Ascending aorta (tissue), 2 donors: Measurements from ENCODE around the gene MDH1B. TPM values are rescaled to one million over a fixed set of nuclear protein-coding genes. Genes with fewer than 3 reads are reported as not detected.
"Not testable (repeated sequence)": the region's sequence is repeated elsewhere in the genome, so short reads cannot be mapped to it uniquely, and the experiment has no call there.

Experiments used
- DNase-seq, 2 donors: peaks; one replicate each; pipeline ENCODE4 v3.0.0-alpha.2; 2019; ENCODE audit warnings: low spot score in 2 of 2
- H3K27ac ChIP-seq, 2 donors: fragments of 200-600 bp; sonication (generic); one replicate each; pipeline ENCODE4 v1.5.1; 2016 to 2017; ENCODE audit warnings: mild to moderate bottlenecking in 1 of 2
- H3K27me3 ChIP-seq: fragments of 200-600 bp; sonication (generic); one replicate; pipeline ENCODE4 v1.5.1; 2017
- H3K36me3 ChIP-seq, 2 donors: fragments of 200-600 bp; sonication (generic); one replicate each; pipeline ENCODE4 v1.5.1; 2016
- H3K4me1 ChIP-seq, 2 donors: fragments of 200-600 bp; sonication (generic); one replicate each; pipeline ENCODE4 v1.5.1; 2016 to 2017; ENCODE audit warnings: mild to moderate bottlenecking in 1 of 2
- H3K4me3 ChIP-seq, 2 donors: fragments of 200-600 bp; sonication (generic); one replicate each; pipeline ENCODE4 v1.5.1; 2016 to 2017; ENCODE audit warnings: mild to moderate bottlenecking in 1 of 2
- H3K9me3 ChIP-seq, 2 donors: fragments of 200-600 bp; sonication (generic); one replicate each; pipeline ENCODE4 v1.5.1; 2016
- intact Hi-C: fragments of 100-400 bp; cut with DNase I; formaldehyde crosslinking; loops from one replicate; pipeline ENCODE4 v1.15.1; 2023
- total RNA-seq: library from RNA; depleted of rRNA; stranded (reverse); fragments of >200 nt; gene quantifications from one replicate; pipeline ENCODE4 v1.1.0, GENCODE V29; 2016
- TF ChIP-seq, protein P1 (sequence below), 3 experiments: fragments of 200-600 bp in 2 of 3; fragments of 450-650 bp in 1 of 3; sonication (generic) in 2 of 3; IDR thresholded peaks; one replicate each; pipeline ENCODE4 v1.5.1; 2016 to 2019; ENCODE audit warnings: antibody characterized with exemption in 3 of 3, mild to moderate bottlenecking in 1 of 3, moderate library complexity in 1 of 3

The MDH1B gene
- not detected for total RNA-seq

DNA sequence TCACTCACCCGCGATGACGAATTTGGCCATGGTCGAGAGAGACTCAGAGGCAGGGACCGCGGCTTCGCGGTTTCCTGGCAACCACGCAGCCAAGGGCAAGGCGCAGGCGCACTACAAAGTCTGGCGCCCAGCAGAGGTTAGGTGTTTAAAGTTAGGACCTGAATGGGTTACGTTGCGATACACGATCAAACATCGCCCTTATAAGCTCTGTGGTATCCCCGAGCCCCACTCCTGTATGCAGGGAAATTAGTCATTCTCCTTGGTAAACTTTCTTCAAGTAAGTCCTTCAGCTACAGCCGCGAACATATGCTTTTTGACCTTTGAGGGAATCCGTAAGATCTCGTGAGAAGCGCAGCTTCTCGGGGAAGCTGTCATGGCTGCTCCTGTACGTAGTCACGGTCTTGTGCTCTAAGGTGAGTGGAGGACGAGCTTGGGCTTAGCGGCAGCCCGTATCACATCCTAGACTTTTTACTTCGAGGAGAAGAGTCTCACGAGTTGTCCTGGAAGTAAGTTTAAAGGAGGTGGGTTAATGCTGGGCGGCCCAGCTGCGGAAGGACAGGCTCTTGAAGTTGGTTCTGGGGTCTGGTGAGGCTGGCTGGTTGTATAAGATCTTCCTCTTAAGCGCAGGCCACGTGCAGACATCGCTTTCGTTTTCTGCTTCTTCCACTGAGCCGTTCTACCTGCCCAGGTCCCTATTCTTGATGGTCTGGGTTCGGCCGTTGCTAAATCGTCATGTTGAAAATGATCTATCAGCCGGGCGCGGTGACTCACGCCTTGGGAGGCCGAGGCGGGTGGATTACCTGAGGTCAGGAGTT is at the start of gene MDH1B, which contains the start of gene FASTKD2:
MDH1B (minus strand) TSS at position 87 of the 815 bp plus-strand sequence; CDS start at position 30, 57 bp downstream.
FASTKD2 (plus strand) TSS at position 365 of the 815 bp plus-strand sequence. CDS start 1,088 bp downstream, outside the sequence.
- Histone ChIP-seq H3K9me3 (no peaks in the 10 kb centered on the region), H3K27ac (peak within 1 kb of the TSS; percentile 85 to 90), H3K27me3 (no peaks in the 10 kb centered on the region), H3K4me3 (peak within 1 kb of the TSS; percentile 85 to 92), H3K36me3 (peaks cover 0 to 4% of the 10 kb centered on the region in 2 donors), H3K4me1 (peaks cover 5 to 24% of the 10 kb centered on the region in 2 donors)
- TF ChIP-seq, protein P1, sequence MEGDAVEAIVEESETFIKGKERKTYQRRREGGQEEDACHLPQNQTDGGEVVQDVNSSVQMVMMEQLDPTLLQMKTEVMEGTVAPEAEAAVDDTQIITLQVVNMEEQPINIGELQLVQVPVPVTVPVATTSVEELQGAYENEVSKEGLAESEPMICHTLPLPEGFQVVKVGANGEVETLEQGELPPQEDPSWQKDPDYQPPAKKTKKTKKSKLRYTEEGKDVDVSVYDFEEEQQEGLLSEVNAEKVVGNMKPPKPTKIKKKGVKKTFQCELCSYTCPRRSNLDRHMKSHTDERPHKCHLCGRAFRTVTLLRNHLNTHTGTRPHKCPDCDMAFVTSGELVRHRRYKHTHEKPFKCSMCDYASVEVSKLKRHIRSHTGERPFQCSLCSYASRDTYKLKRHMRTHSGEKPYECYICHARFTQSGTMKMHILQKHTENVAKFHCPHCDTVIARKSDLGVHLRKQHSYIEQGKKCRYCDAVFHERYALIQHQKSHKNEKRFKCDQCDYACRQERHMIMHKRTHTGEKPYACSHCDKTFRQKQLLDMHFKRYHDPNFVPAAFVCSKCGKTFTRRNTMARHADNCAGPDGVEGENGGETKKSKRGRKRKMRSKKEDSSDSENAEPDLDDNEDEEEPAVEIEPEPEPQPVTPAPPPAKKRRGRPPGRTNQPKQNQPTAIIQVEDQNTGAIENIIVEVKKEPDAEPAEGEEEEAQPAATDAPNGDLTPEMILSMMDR (IDR thresholded peaks at IDR 0.05) = no peak
- DNase-seq = peak; percentile 77 to 97
- intact Hi-C loops = loop anchor here (2.0 to 10.0 kb wide), 4 partner anchors 202 to 1007 kb away; partner anchors contain the start of genes CCNYL1 and METTL21A

DNA sequence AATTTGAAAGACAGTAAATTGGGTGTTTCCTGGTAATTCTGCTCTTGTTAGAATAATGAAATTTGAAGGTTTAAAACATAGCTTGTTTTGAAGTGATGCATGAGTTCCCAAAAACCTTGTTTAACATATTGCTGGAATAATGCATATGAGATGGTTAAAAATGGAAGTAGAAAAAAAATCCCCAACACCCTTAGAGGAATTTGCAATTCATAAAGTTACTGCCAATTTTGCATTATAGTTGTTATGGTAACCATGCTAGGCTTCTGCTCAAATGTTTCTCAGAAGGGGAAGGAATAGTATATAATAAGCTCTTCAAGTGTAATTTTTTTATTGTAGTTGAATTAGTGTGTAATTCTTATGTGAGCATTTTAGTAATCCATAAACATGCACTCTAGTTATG is 49.4 kb upstream of the MDH1B start:
- no peak overlapping the region for H3K4me3 ChIP-seq
- no peaks in the 10 kb centered on the region for H3K36me3 ChIP-seq
- TF ChIP-seq, protein P1 (IDR thresholded peaks at IDR 0.05) = no peak
- intact Hi-C loops = no loop called here
- no peak for DNase-seq
- no peak overlapping the region for H3K27ac ChIP-seq
- no peaks in the 10 kb centered on the region for H3K4me1 ChIP-seq
- H3K27me3 ChIP-seq = no peaks in the 10 kb centered on the region
- H3K9me3 ChIP-seq = no peaks in the 10 kb centered on the region

DNA sequence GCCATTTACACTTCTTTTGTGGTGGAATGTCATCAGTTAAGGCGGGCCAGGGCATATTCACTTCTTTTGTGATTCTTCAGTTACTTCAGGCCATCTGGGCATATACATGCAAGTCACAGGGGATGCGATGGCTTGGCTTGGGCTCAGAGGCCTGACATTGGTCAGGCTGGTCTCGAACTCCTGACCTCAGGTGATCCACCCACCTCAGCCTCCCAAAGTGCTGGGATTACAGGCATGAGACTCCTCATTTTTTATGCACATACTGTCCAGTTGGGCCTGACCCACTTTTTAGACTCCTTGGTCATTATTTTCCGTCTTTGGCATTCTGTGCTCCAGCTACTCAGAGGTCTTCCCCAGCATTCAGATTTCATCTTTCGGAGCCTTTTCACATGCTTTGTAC is 47.3 kb upstream of the MDH1B start:
- H3K4me3 ChIP-seq, H3K27me3 ChIP-seq, H3K27ac ChIP-seq, H3K36me3 ChIP-seq, intact Hi-C loops, DNase-seq, H3K9me3 ChIP-seq, H3K4me1 ChIP-seq: not testable (repeated sequence)

DNA sequence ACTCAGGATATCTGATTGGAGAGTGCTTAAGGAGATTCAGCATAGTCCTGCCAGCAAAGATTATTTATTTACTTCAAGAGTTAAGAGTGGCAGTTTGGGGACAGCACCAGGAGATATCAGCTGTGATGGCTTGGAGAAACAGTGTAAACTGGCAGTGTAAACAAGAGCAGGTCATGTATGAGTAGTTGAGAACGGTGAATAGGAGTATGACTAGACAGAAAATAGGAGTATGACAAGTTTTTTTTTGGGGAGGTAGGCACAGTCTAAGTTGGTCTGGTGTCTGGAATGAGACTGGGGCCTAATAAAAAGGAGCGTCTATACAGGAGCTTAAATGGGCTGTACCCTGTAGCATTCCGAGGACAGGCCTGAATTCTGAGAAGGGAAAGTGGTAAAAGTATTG is 42.5 kb upstream of the MDH1B start:
- H3K4me3 ChIP-seq, intact Hi-C loops, H3K9me3 ChIP-seq, H3K36me3 ChIP-seq, H3K4me1 ChIP-seq, DNase-seq, H3K27me3 ChIP-seq, H3K27ac ChIP-seq: not testable (repeated sequence)

DNA sequence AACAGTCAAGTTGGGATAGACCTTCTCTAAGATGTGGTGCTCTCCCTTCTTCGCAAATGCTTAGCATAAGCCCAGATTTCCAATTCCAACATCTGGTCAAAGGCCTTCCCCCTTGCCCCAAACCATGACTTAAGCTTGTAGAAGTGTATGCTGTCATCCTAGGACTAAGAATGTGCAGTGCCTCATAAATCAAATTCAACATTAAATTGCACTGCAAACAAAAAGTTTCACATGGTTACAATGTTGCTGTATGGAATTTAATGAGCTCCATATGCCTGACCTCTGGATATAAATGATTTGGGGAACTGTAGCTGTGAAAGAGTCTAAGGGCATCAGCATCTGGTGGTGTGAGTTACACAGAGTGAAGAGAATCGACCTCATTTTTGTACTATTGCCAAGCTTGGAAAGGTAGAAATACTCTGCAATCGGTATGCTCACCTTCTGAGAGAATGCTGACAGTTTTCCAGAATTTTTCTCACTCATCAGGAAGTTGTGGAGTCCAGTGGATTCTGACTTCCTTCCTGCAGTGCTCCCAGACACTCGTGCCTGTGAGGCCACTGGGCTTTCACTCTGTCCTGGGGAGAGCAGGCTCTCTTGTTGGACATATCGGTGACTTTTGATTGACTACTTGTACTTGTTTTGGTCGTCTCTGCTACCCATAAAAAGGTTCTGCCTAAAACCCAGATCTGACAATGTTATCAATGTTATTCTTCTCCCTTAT is 40.9 kb upstream of the MDH1B start:
- TF ChIP-seq, protein P1 (IDR thresholded peaks at IDR 0.05) = no peak
- no peak for DNase-seq
- Histone ChIP-seq H3K4me1 (no peaks in the 10 kb centered on the region), H3K36me3 (no peaks in the 10 kb centered on the region), H3K9me3 (no peaks in the 10 kb centered on the region), H3K27me3 (no peaks in the 10 kb centered on the region), H3K4me3 (no peak overlapping the region), H3K27ac (no peak overlapping the region)
- intact Hi-C loops = no loop called here

DNA sequence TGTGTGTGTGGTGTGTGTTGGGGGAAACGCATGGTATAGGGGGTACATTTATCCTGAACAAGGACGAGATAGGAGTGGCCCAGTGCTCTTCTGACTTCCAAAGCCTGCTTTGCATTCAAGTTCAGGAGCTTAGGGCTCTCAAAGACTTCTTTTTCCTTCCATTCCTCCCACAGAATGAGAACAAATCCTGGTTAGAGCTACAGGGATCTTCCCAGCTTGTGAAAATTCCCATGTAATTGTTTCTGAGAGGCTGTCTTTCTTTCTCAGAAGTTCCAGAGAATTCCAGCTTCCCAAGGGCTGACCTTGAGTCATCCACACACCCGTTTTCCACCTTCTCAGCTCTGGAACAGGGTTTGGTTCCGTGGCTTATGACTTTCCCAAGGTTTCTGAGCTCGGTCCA is 39.2 kb upstream of the MDH1B start:
- no peak for DNase-seq
- Histone ChIP-seq H3K27ac (no peak overlapping the region), H3K27me3 (no peaks in the 10 kb centered on the region), H3K4me1 (peaks cover 0 to 4% of the 10 kb centered on the region in 2 donors), H3K9me3 (no peaks in the 10 kb centered on the region), H3K36me3 (no peaks in the 10 kb centered on the region), H3K4me3 (no peak overlapping the region)
- TF ChIP-seq, protein P1 (IDR thresholded peaks at IDR 0.05) = no peak
- intact Hi-C loops = loop anchor here (5.0 kb wide), 1 partner anchor 178 kb away; no protein-coding TSS in a partner anchor
